Nephron (organoid): Measurements from ENCODE around the gene ZNRF2.

Experiments used
- H3K27ac Mint-ChIP-seq, 3 experiments: 2 replicates each; pipeline ENCODE4 v1.8.0; 2020; ENCODE audit warnings: mixed read lengths in 3 of 3, mild to moderate bottlenecking in 2 of 3, moderate library complexity in 1 of 3
- H3K27me3 Mint-ChIP-seq: 2 replicates; pipeline ENCODE4 v1.8.0; 2021; ENCODE audit warnings: low read depth, mild to moderate bottlenecking, moderate library complexity, mixed read lengths
- H3K36me3 Mint-ChIP-seq: 2 replicates; pipeline ENCODE4 v1.8.0; 2020; ENCODE audit warnings: low read depth, mixed read lengths
- H3K4me1 Mint-ChIP-seq: 2 replicates; pipeline ENCODE4 v1.8.0; 2020; ENCODE audit warnings: mixed read lengths
- H3K4me3 Mint-ChIP-seq, 3 experiments: 2 replicates each; pipeline ENCODE4 v1.8.0; 2020; ENCODE audit warnings: mild to moderate bottlenecking in 3 of 3, mixed read lengths in 3 of 3, moderate library complexity in 2 of 3
- H3K9me3 Mint-ChIP-seq: 2 replicates; pipeline ENCODE4 v1.8.0; 2020; ENCODE audit warnings: mixed read lengths
- TF ChIP-seq, protein P1 (sequence below), 3 experiments: fragments of 200-600 bp; sonication (generic); IDR thresholded peaks; one replicate each; pipeline ENCODE4 v1.5.0; 2021; ENCODE audit warnings: antibody characterized with exemption in 3 of 3; ENCODE audit not compliant: unreplicated experiment in 3 of 3

Gene ZNRF2

GRCh38 chr7:30284298-30285066, at the start of gene ZNRF2:
Gene ZNRF2 (plus strand): TSS chr7:30284597. CDS start chr7:30285358, 761 bp downstream.
- no peaks in the 10 kb centered on the region for H3K27me3 Mint-ChIP-seq
- peaks cover 36% of the 10 kb centered on the region for H3K4me1 Mint-ChIP-seq
- H3K4me3 Mint-ChIP-seq: peak within 1 kb of the TSS; percentile 83 to 89 (median 88)
- no peaks in the 10 kb centered on the region for H3K36me3 Mint-ChIP-seq
- no peaks in the 10 kb centered on the region for H3K9me3 Mint-ChIP-seq
- TF ChIP-seq, protein P1, sequence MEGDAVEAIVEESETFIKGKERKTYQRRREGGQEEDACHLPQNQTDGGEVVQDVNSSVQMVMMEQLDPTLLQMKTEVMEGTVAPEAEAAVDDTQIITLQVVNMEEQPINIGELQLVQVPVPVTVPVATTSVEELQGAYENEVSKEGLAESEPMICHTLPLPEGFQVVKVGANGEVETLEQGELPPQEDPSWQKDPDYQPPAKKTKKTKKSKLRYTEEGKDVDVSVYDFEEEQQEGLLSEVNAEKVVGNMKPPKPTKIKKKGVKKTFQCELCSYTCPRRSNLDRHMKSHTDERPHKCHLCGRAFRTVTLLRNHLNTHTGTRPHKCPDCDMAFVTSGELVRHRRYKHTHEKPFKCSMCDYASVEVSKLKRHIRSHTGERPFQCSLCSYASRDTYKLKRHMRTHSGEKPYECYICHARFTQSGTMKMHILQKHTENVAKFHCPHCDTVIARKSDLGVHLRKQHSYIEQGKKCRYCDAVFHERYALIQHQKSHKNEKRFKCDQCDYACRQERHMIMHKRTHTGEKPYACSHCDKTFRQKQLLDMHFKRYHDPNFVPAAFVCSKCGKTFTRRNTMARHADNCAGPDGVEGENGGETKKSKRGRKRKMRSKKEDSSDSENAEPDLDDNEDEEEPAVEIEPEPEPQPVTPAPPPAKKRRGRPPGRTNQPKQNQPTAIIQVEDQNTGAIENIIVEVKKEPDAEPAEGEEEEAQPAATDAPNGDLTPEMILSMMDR (IDR thresholded peaks at IDR 0.05; ENCODE audit: unreplicated experiment in 3 of 3): peak; percentile 39 to 57 (median 45)
- H3K27ac Mint-ChIP-seq: peak within 1 kb of the TSS; percentile 92 to 97 (median 96)

GRCh38 chr7:30237271-30237695, 47.1 kb upstream of the ZNRF2 start:
- TF ChIP-seq, protein P1 (IDR thresholded peaks at IDR 0.05; ENCODE audit: unreplicated experiment in 3 of 3): no peak
- peaks cover 9% of the 10 kb centered on the region for H3K9me3 Mint-ChIP-seq
- H3K36me3 Mint-ChIP-seq: no peaks in the 10 kb centered on the region
- H3K4me3 Mint-ChIP-seq: no peak overlapping the region
- H3K4me1 Mint-ChIP-seq: peaks cover 4% of the 10 kb centered on the region
- peaks cover 5% of the 10 kb centered on the region for H3K27me3 Mint-ChIP-seq
- H3K27ac Mint-ChIP-seq: no peak overlapping the region

DNA sequence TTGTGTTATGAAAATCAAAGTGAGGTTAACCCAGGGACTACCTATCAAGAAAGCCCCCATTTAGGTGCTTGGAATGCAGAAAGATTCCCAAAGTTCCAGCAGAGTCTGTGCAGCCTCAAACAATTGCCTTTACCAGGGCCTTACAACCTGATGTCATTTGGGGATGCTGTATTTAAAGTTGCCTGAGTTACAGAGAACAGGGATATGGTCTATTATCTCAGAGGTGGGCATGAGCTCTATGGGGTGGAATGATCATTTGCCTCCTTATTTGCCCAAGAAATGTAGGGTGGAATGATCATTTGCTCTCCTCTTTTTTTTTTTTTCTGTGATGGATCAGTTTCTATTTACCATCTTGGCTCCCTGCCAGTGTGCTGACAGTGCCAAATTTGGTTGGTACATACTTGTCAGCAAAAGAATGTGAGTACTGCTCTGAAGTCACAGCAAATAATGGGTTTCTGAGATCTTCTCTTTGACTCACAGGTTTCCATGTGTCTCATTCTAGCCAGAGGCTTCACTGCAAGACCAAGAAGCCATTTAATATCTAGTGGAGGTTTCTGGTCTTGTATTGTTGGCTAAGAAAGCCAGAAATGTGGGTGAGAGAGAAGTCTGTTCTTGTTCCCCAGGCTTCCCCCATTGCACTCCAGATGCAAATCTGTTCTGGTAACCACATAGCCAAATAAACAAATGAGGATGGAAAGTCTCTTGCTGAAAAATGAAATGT, 45.5 kb upstream of the ZNRF2 start:
- peaks cover 2% of the 10 kb centered on the region for H3K27me3 Mint-ChIP-seq
- no peaks in the 10 kb centered on the region for H3K36me3 Mint-ChIP-seq
- TF ChIP-seq, protein P1 (IDR thresholded peaks at IDR 0.05; ENCODE audit: unreplicated experiment in 3 of 3): no peak
- H3K4me1 Mint-ChIP-seq: peaks cover 4% of the 10 kb centered on the region
- H3K27ac Mint-ChIP-seq: no peak overlapping the region
- no peak overlapping the region for H3K4me3 Mint-ChIP-seq
- peaks cover 9% of the 10 kb centered on the region for H3K9me3 Mint-ChIP-seq

DNA sequence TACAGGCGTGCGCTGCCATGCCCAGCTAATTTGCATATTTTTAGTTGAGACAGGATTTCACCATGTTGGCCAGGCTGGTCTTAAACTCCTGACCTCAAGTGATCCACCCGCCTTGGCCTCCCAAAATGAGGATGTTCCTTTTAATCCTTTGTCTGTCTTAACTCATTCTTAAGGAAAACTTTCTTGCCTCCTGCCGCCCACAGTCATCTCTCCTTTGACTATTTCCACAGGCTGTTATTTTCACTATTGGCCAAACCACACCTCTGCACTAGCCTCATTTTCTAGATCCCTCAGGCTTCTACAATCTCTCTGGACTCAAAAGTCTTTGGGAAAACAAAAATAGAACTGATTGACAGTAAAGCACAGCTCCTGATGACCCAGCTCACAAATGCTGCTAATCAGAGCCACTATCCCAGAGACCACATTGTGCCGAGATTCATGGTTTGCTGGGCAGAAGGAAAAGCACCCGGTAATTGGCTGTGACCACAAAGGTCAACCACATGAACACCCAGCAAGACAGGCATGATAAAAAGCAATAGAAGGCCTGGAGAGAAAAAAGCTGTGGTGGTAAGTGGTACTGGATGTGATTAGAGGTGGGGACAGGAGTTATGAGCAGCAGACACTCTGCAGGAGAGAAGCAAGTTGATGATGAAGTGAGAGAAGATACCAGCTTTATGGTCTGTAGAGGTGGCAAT, 44.1 kb upstream of the ZNRF2 start:
- Mint-ChIP-seq H3K4me3 (no peak overlapping the region), H3K36me3 (no peaks in the 10 kb centered on the region), H3K27me3 (peaks cover 3% of the 10 kb centered on the region), H3K4me1 (peaks cover 4% of the 10 kb centered on the region), H3K9me3 (peaks cover 9% of the 10 kb centered on the region), H3K27ac (no peak overlapping the region)
- TF ChIP-seq, protein P1 (IDR thresholded peaks at IDR 0.05; ENCODE audit: unreplicated experiment in 3 of 3): no peak

DNA sequence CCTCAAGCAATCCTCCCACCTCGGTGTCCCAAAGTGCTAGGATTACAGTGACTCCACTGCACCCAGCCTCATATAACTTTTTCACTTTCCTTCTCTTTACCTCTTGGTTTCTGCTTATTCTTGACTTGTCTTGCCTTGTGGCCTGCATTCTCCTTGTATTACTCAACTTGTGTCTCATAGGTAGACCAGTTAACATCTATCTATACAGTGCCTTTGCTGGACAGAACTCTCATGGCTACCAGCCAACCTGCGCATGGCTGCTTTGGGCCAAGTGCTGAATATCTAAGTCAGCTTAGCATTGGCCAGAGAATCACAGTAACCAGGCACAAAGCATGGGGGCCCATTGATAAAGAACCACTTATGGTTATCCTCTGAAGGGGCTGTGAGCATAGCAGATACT, 42.6 kb upstream of the ZNRF2 start:
- H3K27me3 Mint-ChIP-seq: peaks cover 3% of the 10 kb centered on the region
- H3K9me3 Mint-ChIP-seq: peaks cover 7% of the 10 kb centered on the region
- H3K36me3 Mint-ChIP-seq: no peaks in the 10 kb centered on the region
- peaks cover 7% of the 10 kb centered on the region for H3K4me1 Mint-ChIP-seq
- TF ChIP-seq, protein P1 (IDR thresholded peaks at IDR 0.05; ENCODE audit: unreplicated experiment in 3 of 3): no peak
- H3K27ac Mint-ChIP-seq: no peak overlapping the region
- no peak overlapping the region for H3K4me3 Mint-ChIP-seq
